Measurements from ENCODE around the gene SMIM24.
A peak's percentile ranks its signal among the peaks of the same experiment; 100 is the strongest.
"Not testable (repeated sequence)": the region's sequence is repeated elsewhere in the genome, so short reads cannot be mapped to it uniquely, and the experiment has no call there.

Gene SMIM24

GRCh38 chr19:3513229-3514140, 33.2 kb upstream of the SMIM24 start:
- no peak for DNase-seq

- no peak for DNase-seq
These were observed 32.4 kb upstream of the SMIM24 start for GRCh38 chr19:3512562-3513228.

- DNase-seq, result no peak
These were observed 31.4 kb upstream of the SMIM24 start for GRCh38 chr19:3511506-3512251.

- no peak for DNase-seq
These were observed 30.4 kb upstream of the SMIM24 start for GRCh38 chr19:3510727-3511126.

GRCh38 chr19:3509566-3509989, 29.3 kb upstream of the SMIM24 start:
- DNase-seq, result no peak

GRCh38 chr19:3508771-3509535, 28.6 kb upstream of the SMIM24 start:
- no peak for DNase-seq

- DNase-seq, result not testable (repeated sequence)
These were observed 27.9 kb upstream of the SMIM24 start for GRCh38 chr19:3508121-3508661.

GRCh38 chr19:3507371-3508120, 27.2 kb upstream of the SMIM24 start:
- no peak for DNase-seq

GRCh38 chr19:3506384-3507340, 26.3 kb upstream of the SMIM24 start:
- peak; percentile 11 to 22 for DNase-seq

- DNase-seq, result peak; percentile 99
These were observed 25.5 kb upstream of the SMIM24 start, which contains the start of gene FZR1 for GRCh38 chr19:3505598-3506383. Gene FZR1 (plus strand): TSS chr19:3506311. CDS start chr19:3522990, 16,679 bp downstream.

- no peak for DNase-seq
These were observed 24.4 kb upstream of the SMIM24 start for GRCh38 chr19:3504735-3505134.

GRCh38 chr19:3503036-3503572, 22.8 kb upstream of the SMIM24 start:
- no peak for DNase-seq

GRCh38 chr19:3501780-3502179, 21.5 kb upstream of the SMIM24 start:
- no peak for DNase-seq

GRCh38 chr19:3500429-3501101, 20.2 kb upstream of the SMIM24 start, which contains the start of gene DOHH:
Gene DOHH (minus strand): TSS chr19:3500674. CDS start chr19:3496814, 3,860 bp downstream.
- peak; percentile 93 to 97 for DNase-seq

GRCh38 chr19:3499738-3500428, 19.6 kb upstream of the SMIM24 start:
- no peak for DNase-seq

- DNase-seq, result no peak
These were observed 17.6 kb upstream of the SMIM24 start for GRCh38 chr19:3497757-3498520.

All from inflammatory macrophage treated with lipopolysaccharide for 1 hour (primary cell).